ENCODE measurements around the gene RABGGTA.

RABGGTA gene

GRCh38 chr14:24308342-24309124, 37.1 kb upstream of the RABGGTA start:
- no peak overlapping the region for H3K27ac ChIP-seq
- H3K79me2 ChIP-seq = no peaks in the 10 kb centered on the region
- no peak overlapping the region for H3K9ac ChIP-seq
- no peak overlapping the region for H3K4me2 ChIP-seq (ENCODE audit: low read length)
- H3K4me1 ChIP-seq = peaks cover 7% of the 10 kb centered on the region
- no peak overlapping the region for H3K4me3 ChIP-seq (ENCODE audit: low read depth, low read length)
- no peak overlapping the region for H2AFZ ChIP-seq
- H3K27me3 ChIP-seq (ENCODE audit: control insufficient read depth, insufficient read depth, low read length) = no peaks in the 10 kb centered on the region
- no peak for TF ChIP-seq CTCF (IDR thresholded peaks at IDR 0.05)
- H3K9me3 ChIP-seq (ENCODE audit: control insufficient read depth, low read length) = no peaks in the 10 kb centered on the region
- no peaks in the 10 kb centered on the region for H3K36me3 ChIP-seq (ENCODE audit: control insufficient read depth, insufficient read depth, low read length)

DNA sequence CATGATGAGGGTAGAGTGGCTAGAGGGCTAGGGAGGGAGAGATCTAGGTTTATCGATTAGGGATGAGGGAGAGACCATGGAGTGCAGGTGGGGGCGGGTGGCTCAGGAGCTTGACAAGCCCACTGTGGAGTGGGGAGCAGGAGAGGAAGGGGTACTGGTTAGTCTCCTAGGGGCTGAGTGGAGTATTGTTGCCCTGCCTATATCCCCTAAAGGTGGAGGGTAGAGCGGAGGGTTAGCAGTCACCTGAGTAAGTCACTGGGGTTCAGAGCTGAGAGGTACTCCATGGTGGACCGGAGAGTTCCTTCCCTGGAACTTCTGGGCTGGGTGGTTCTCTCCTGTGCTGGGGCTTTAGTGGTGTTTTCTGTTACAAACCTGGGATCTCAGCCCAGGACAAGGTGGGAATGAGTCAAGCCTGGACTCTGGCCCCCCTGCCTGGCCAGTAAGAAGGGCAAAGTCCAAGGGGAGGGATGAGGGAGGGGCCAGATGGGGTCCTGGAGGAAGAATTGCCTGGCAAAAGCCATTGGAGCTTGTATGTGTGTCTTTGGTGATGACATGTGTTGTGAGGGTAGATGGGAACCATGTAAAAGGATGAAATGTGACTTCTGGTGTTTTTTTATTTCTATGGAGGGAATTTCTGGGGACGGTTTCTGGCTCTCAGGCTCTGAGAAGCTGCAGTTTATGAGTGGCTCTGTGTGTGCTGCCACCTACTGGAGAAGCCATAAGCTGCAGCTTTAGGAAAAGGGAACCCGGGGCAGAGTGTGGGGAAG, 36.4 kb upstream of the RABGGTA start, which contains the start of gene CIDEB:
TSS of gene CIDEB (minus strand) at position 403 of the 767 bp plus-strand sequence. CDS start at position 284, 119 bp downstream.
- Histone ChIP-seq H3K4me2 (ENCODE audit: low read length) (no peak within 1 kb of the TSS), H3K27ac (no peak within 1 kb of the TSS), H3K4me1 (peaks cover 7% of the 10 kb centered on the region), H3K36me3 (ENCODE audit: control insufficient read depth, insufficient read depth, low read length) (no peaks in the 10 kb centered on the region), H3K9ac (no peak within 1 kb of the TSS), H3K79me2 (no peaks in the 10 kb centered on the region), H3K27me3 (ENCODE audit: control insufficient read depth, insufficient read depth, low read length) (no peaks in the 10 kb centered on the region), H2AFZ (no peak within 1 kb of the TSS), H3K9me3 (ENCODE audit: control insufficient read depth, low read length) (no peaks in the 10 kb centered on the region), H3K4me3 (ENCODE audit: low read depth, low read length) (no peak within 1 kb of the TSS)
- TF ChIP-seq CTCF (IDR thresholded peaks at IDR 0.05) = peak; percentile 91

DNA sequence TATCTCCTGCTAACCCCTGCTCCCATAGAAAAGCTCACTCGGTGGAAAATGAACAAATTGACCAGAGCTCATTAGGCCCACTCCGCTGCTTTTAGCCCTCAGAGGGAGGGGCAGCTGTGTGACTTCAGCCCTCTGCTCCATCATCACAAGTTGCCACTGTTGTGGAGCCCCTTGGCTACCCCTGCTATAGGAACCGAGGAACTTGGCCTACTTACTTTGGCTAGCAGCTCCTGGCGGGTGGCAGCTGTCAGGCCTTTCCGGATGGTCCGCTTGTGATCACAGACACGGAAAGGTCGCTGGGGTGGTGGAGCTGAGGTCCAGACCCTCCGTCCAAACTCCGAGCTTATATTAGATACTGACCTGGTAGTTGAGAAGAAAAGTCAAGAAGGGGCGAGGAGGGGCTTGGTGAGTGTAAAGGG, 35.8 kb upstream of the RABGGTA start:
- Histone ChIP-seq H3K4me1 (peaks cover 7% of the 10 kb centered on the region), H2AFZ (no peak overlapping the region), H3K9ac (no peak overlapping the region), H3K9me3 (ENCODE audit: control insufficient read depth, low read length) (no peaks in the 10 kb centered on the region), H3K27ac (no peak overlapping the region), H3K4me2 (ENCODE audit: low read length) (no peak overlapping the region), H3K27me3 (ENCODE audit: control insufficient read depth, insufficient read depth, low read length) (no peaks in the 10 kb centered on the region), H3K79me2 (no peaks in the 10 kb centered on the region), H3K36me3 (ENCODE audit: control insufficient read depth, insufficient read depth, low read length) (no peaks in the 10 kb centered on the region), H3K4me3 (ENCODE audit: low read depth, low read length) (no peak overlapping the region)
- no peak for TF ChIP-seq CTCF (IDR thresholded peaks at IDR 0.05)

GRCh38 chr14:24304019-24304387, 32.6 kb upstream of the RABGGTA start:
- TF ChIP-seq CTCF (IDR thresholded peaks at IDR 0.05) = no peak
- peaks cover 1% of the 10 kb centered on the region for H3K79me2 ChIP-seq
- no peak overlapping the region for H3K27ac ChIP-seq
- no peak overlapping the region for H3K4me2 ChIP-seq (ENCODE audit: low read length)
- no peak overlapping the region for H3K4me3 ChIP-seq (ENCODE audit: low read depth, low read length)
- no peaks in the 10 kb centered on the region for H3K27me3 ChIP-seq (ENCODE audit: control insufficient read depth, insufficient read depth, low read length)
- no peak overlapping the region for H3K9ac ChIP-seq
- H3K36me3 ChIP-seq (ENCODE audit: control insufficient read depth, insufficient read depth, low read length) = no peaks in the 10 kb centered on the region
- H3K9me3 ChIP-seq (ENCODE audit: control insufficient read depth, low read length) = no peaks in the 10 kb centered on the region
- H3K4me1 ChIP-seq = peaks cover 6% of the 10 kb centered on the region
- no peak overlapping the region for H2AFZ ChIP-seq
